Activated CD4-positive, alpha-beta T cell treated with anti-CD3 and anti-CD28 coated beads, Interleukin-2, amount 10 ng/mL, durations not matched to agents 24 days and 14 days (primary cell): Measurements from ENCODE around the gene MAN2B1. TPM values are rescaled to one million over a fixed set of nuclear protein-coding genes. Genes with fewer than 3 reads are reported as not detected.
"Not testable (repeated sequence)": the region's sequence is repeated elsewhere in the genome, so short reads cannot be mapped to it uniquely, and the experiment has no call there.

Source experiments
- DNase-seq: peaks from one replicate; pipeline ENCODE4 v3.0.0; 2022
- H3K27ac Mint-ChIP-seq: one replicate; pipeline ENCODE4 v1.8.0; 2022; ENCODE audit warnings: mild to moderate bottlenecking, mixed read lengths
- H3K27me3 Mint-ChIP-seq: one replicate; pipeline ENCODE4 v1.8.0; 2022; ENCODE audit warnings: mixed read lengths
- H3K36me3 Mint-ChIP-seq: one replicate; pipeline ENCODE4 v1.8.0; 2022; ENCODE audit warnings: low read depth, mild to moderate bottlenecking, mixed read lengths
- H3K4me1 Mint-ChIP-seq: one replicate; pipeline ENCODE4 v1.8.0; 2021; ENCODE audit warnings: mixed read lengths
- H3K4me3 Mint-ChIP-seq: one replicate; pipeline ENCODE4 v1.8.0; 2022; ENCODE audit warnings: mild to moderate bottlenecking, moderate library complexity, mixed read lengths
- H3K9me3 Mint-ChIP-seq: one replicate; pipeline ENCODE4 v1.8.0; 2021; ENCODE audit warnings: mixed read lengths
- intact Hi-C: fragments of 100-400 bp; cut with micrococcal nuclease; formaldehyde crosslinking; loops from one replicate; pipeline ENCODE4 v1.15.1; 2023
- total RNA-seq: library from RNA; stranded (reverse); gene quantifications from 2 replicates; pipeline ENCODE4 v1.2.3, GENCODE V29; 2022

The MAN2B1 gene
- total RNA-seq, 1 donor from 2014 or later, result 136 TPM

DNA sequence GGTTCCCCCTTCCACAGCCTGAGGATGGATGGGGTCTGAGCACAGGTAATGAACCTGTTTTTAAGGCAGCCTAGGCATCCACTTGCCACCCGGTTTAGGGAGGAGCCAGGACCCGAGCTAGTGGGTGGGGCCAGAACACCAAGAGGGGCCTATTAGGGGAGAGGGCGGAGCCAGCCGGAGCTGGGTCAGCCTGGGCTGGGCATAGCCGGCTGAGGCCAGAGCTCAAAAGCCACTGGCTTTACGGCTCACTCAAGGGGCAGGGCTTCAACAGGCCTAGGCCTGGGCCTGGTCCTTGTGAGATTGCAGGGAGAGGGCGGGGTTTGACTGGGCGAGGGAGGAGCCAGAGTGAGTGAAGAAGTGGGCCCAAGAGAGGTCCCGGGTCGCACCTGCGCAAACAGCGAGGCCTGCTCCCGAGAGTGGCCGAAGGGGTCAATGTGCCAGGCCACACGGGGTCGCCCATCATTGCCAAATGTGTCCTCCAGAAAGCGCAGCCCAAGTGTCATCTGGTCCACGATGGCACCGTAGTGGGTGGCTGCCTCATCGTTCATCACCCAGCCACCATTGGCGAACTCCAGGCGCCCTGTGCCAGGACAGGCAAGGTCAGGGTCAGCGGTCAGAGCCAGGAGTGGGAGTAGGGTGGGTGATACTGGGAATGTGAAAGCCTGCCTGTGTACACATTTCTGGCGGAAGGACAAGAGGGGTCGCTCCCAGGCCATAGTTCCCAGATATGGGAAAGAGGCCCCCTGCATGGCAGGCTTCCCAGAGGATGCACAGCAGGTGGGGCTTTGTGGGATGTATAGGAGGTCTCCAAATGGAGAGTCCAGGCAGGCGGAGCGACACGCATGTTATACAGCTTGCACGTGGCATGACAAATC, 1.9 kb downstream of the MAN2B1 start:
- peaks cover 47% of the 10 kb centered on the region for H3K36me3 Mint-ChIP-seq

DNA sequence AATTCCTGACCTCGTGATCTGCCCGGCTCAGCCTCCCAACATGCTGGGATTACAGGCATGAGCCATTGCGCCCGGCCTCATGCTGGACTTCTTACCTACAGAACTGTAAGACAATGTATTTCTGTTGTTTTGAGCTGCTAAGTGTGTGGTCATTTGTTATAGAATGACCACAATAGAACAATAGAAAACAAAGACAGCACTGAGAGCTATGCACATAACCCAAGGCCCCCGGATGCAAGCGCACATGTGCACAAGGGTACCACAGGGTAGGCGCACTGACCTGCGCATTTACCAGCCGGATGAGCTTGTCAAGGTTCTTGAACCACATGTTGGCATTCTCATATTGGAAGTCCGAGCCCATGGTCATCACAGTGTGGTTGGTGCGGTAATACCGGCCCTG, 5.6 kb downstream of the MAN2B1 start:
- no peak overlapping the region for H3K27ac Mint-ChIP-seq
- H3K36me3 Mint-ChIP-seq, result peaks cover 57% of the 10 kb centered on the region
- no peaks in the 10 kb centered on the region for H3K9me3 Mint-ChIP-seq
- DNase-seq, result no peak
- intact Hi-C loops, result no loop called here
- peaks cover 16% of the 10 kb centered on the region for H3K4me1 Mint-ChIP-seq
- H3K4me3 Mint-ChIP-seq, result no peak overlapping the region
- H3K27me3 Mint-ChIP-seq, result no peaks in the 10 kb centered on the region

More for the DNA sequence above, 1.9 kb downstream of the MAN2B1 start:
- H3K27me3 Mint-ChIP-seq, result no peaks in the 10 kb centered on the region
- intact Hi-C loops, result no loop called here
- H3K27ac Mint-ChIP-seq, result peak overlapping the region; percentile 98
- DNase-seq, result no peak
- peak overlapping the region; percentile 92 for H3K4me3 Mint-ChIP-seq
- no peaks in the 10 kb centered on the region for H3K9me3 Mint-ChIP-seq
- peaks cover 40% of the 10 kb centered on the region for H3K4me1 Mint-ChIP-seq

DNA sequence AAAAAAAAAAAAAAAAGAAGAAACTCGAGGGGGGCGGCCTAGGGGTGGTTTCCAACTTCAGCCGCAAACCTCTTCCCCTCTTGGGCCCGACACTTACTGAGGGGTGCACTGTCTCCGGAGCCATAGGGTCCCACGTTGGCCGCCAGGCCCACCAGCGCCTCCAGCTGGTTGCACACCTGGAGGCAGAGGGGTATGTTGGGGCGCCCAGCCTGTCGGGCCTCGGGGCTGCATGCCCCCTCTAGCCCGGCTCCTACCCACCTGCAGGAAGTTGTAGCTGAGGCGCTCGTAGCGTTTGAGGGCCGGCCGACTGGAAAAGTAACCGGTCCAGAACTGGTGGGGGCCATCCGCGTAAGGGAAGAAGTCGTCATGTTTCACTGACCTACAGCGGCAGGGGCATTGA, 8.6 kb downstream of the MAN2B1 start:
- H3K4me3 Mint-ChIP-seq, result no peak overlapping the region
- no peaks in the 10 kb centered on the region for H3K27me3 Mint-ChIP-seq
- intact Hi-C loops, result no loop called here
- H3K9me3 Mint-ChIP-seq, result no peaks in the 10 kb centered on the region
- H3K36me3 Mint-ChIP-seq, result peaks cover 52% of the 10 kb centered on the region
- no peak overlapping the region for H3K27ac Mint-ChIP-seq
- H3K4me1 Mint-ChIP-seq, result peaks cover 2% of the 10 kb centered on the region
- no peak for DNase-seq

DNA sequence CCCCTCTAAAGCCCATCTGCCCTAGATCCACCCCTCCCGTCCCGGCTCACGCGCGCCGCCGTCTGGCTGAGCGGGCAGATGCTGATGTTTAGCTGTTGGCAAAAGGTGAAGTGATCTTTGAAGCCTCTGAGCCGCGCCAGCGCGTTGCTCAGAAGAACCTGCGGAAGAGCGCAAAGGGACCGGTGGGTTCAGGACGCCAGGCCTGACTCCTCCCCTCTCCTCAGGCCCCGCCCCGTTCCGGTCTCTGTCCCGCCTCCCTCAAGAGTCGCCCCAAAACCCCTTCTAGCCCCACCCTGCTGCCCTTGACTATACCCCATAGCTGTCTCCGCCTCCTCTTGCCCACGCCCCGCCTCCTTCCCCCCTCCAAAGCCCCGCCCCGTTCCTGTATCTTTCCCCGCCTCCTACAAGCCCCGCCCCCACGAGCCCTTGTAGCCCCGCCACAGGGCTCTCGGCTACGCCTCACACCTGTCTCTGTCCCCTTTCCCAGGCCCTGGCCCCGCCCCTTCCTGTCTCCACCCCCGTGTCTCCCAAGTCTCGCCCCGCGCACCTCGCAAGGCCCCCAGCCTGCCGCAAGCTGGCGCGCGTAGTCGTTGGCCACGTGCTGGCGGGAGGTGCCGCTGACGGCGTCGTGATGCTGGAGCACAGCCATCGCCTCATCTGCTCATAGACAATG, 9.5 kb downstream of the MAN2B1 start:
- H3K4me3 Mint-ChIP-seq, result no peak overlapping the region
- H3K27me3 Mint-ChIP-seq, result no peaks in the 10 kb centered on the region
- DNase-seq, result no peak
- peaks cover 2% of the 10 kb centered on the region for H3K4me1 Mint-ChIP-seq
- H3K36me3 Mint-ChIP-seq, result peaks cover 51% of the 10 kb centered on the region
- intact Hi-C loops, result no loop called here
- no peak overlapping the region for H3K27ac Mint-ChIP-seq
- H3K9me3 Mint-ChIP-seq, result no peaks in the 10 kb centered on the region

DNA sequence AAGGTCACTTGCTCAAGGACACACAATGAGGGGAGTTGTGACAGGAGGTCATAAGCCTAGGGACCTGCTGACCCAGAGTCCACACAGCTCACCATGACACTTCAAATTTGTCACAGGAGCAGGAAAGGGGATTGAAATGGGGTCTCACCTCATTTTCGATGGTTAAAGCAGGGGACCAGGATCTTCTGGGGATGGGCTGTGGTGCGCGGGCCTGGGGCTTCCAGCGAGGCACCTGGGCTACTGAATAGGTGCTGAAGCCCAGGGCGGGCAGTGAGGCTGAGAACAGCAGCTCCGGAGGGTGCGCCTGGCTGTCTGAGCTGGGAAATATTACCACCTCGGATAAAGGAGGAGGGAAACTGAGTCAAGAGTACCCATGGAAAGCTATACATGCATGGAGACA, 11.0 kb downstream of the MAN2B1 start:
- DNase-seq, result no peak
- Mint-ChIP-seq H3K9me3 (no peaks in the 10 kb centered on the region), H3K4me3 (no peak overlapping the region), H3K27me3 (no peaks in the 10 kb centered on the region), H3K4me1 (peaks cover 2% of the 10 kb centered on the region), H3K27ac (no peak overlapping the region), H3K36me3 (peaks cover 53% of the 10 kb centered on the region)
- intact Hi-C loops, result no loop called here

DNA sequence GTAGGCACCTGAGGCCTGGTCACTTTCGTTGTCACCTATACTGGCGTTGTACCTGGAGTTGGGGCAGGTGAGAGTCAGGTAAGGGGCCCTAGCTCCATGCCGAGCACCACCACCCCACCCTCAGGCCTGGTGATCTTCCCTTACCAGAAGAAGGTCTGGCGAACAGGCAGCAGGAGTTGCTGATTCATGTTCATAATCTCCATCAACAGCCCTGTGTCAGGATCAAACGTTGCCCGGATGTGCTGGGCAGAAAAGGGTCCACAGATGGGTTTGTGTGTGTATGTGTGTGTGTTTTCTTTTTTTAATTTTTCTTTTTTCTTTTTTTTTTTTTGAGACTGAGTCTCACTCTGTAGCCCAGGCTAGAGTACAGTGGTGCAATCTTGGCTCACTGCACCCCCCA, 14.3 kb downstream of the MAN2B1 start:
- Mint-ChIP-seq H3K27ac (no peak overlapping the region), H3K4me3 (no peak overlapping the region), H3K36me3 (peaks cover 56% of the 10 kb centered on the region), H3K9me3 (no peaks in the 10 kb centered on the region), H3K27me3 (no peaks in the 10 kb centered on the region), H3K4me1 (no peaks in the 10 kb centered on the region)
- intact Hi-C loops, result no loop called here
- no peak for DNase-seq

DNA sequence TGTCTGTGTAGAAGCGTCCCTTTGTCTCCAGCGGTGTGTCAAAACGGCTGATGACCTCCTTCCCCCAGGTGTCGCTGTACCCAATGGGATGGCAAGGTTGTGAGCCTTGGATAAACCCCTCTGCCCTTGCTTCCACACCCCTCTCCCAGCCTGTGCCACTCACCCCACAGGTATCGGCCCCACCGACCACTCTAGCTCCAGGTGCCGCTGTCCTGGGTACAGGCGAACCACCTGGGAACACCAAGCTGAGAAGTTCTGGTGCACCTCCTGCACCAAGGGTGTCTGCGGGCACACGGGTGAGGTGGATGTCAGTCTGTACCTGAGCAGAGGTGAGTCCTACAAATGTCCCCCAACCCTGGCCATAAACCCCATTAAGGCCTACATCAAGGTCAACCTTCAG, 16.6 kb downstream of the MAN2B1 start:
- Mint-ChIP-seq H3K4me3 (no peak overlapping the region), H3K4me1 (peaks cover 1% of the 10 kb centered on the region), H3K9me3 (no peaks in the 10 kb centered on the region), H3K27ac (no peak overlapping the region), H3K27me3 (no peaks in the 10 kb centered on the region), H3K36me3 (peaks cover 44% of the 10 kb centered on the region)
- intact Hi-C loops, result no loop called here
- no peak for DNase-seq

DNA sequence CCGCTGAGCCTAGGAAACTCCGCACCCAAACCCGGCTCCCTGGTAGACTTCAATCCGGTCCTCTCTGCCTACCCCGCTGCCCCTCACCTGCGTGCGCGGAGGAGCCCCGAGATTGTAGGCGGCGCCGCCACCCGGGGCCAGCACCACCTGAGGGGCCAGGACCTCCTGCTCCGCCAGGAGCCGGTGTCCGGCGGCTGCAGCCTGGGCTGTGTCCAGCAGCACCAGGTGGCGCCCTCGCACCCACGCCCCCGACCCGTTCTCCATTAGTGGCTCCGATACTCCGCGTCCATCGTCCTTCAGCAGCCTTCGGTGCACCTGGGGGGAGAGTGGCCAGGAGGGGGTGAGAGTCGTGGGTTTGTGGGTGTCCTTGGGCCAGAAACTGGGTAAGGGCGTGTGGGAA, 18.5 kb downstream of the MAN2B1 start:
- Mint-ChIP-seq H3K27ac (no peak overlapping the region), H3K9me3 (no peaks in the 10 kb centered on the region), H3K4me1 (peaks cover 1% of the 10 kb centered on the region), H3K4me3 (no peak overlapping the region), H3K27me3 (no peaks in the 10 kb centered on the region), H3K36me3 (peaks cover 44% of the 10 kb centered on the region)
- no peak for DNase-seq
- intact Hi-C loops, result no loop called here

DNA sequence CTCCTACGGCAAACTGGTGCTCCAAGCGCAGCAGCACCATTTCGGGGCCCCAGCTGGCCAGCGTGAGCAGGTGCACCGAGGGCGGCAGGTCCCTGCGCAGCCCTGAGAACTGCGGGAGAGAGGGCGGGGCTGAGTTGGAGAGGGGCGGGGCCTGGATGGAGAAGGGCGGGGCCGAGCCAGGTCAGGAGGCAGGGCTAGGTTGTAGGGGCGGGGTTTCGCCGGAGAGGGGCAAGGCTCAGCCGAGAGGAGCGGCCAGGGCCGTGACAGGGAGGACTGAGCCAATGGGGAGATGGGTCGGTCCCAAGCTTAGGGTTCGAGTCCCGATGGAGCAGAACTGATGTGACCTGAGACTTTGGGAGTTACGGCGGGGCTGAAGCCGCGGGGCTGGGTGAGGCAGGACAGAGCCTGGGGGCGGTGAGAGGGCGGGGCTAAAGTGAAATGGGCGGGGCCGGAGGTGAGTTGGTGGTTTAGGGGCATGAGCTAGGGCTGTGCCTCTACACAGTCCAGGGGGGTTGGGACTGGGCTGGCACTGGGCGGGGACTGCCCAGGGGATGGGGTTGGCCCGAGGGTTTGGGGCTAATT, 19.0 kb downstream of the MAN2B1 start:
- Mint-ChIP-seq H3K27me3 (no peaks in the 10 kb centered on the region), H3K36me3 (peaks cover 44% of the 10 kb centered on the region), H3K9me3 (no peaks in the 10 kb centered on the region), H3K27ac (no peak overlapping the region), H3K4me1 (peaks cover 1% of the 10 kb centered on the region), H3K4me3 (no peak overlapping the region)
- DNase-seq, result peak; percentile 75
- intact Hi-C loops, result no loop called here

DNA sequence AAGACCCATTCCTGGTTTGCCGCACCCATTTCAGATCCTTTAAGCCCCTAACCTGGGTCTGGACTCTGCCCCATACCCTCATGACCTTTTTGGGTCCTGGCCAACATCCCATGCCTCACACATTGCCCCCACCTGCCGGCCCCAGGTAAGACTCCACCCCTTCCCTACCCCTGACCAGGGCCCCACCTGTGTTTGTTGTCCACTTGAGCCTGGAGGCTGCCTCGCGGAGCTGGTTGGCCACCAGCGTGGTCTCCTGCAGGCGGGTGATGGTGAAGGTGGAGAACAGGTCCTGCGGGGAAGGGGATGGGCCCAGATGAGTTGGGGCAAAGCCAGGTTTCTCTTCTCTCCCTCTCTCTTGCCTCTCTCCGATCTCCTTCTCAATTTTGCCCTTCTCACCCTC, 19.5 kb downstream of the MAN2B1 start:
- no peak for DNase-seq
- no peaks in the 10 kb centered on the region for H3K27me3 Mint-ChIP-seq
- H3K4me3 Mint-ChIP-seq, result no peak overlapping the region
- H3K27ac Mint-ChIP-seq, result no peak overlapping the region
- no peaks in the 10 kb centered on the region for H3K9me3 Mint-ChIP-seq
- peaks cover 44% of the 10 kb centered on the region for H3K36me3 Mint-ChIP-seq
- peaks cover 1% of the 10 kb centered on the region for H3K4me1 Mint-ChIP-seq
- intact Hi-C loops, result no loop called here

DNA sequence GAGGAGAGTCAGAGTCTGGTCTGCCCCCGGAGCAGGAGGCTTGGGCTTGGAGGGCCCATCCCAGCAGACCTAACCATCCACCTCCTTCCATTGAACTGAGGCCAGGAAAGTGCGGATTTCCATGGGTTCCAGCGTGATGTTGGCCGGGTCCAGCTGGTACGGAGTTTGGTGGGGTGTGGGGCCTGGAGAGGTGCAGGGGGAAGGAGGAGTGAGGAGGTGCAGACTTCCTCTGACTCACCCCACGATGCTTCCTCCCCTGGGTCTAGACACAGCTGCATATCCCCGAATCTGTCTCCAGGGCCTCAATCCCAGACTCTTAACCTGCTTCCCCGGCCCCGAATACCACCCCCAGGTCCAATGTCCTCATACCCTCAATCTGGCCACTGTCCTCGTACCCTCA, 20.0 kb downstream of the MAN2B1 start:
- peaks cover 1% of the 10 kb centered on the region for H3K4me1 Mint-ChIP-seq

DNA sequence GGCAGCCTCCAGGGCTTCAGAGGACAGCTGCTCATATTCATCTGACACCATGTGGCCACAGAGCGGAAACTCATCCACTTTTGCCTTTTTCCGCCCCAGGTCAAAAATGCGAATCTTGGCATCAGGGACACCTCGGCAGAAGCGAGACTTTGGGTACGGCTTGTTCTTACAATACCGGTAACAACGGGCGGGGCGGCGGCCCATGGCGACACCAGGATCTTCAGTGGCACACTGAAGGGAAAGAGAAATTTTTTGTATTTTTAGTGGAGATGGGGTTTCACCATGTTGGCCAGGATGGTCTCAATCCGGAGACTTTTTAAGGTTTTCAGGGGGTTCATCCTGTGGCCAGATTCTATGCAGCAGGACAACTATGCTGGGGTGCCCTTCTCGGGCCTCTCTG, 22.8 kb downstream of the MAN2B1 start:
- H3K4me1 Mint-ChIP-seq, result peaks cover 10% of the 10 kb centered on the region
- H3K36me3 Mint-ChIP-seq, result peaks cover 32% of the 10 kb centered on the region
- H3K27me3 Mint-ChIP-seq, H3K9me3 Mint-ChIP-seq, H3K4me3 Mint-ChIP-seq, intact Hi-C loops, DNase-seq, H3K27ac Mint-ChIP-seq: not testable (repeated sequence)

More for the DNA sequence above, 20.0 kb downstream of the MAN2B1 start:
- Mint-ChIP-seq H3K27ac (no peak overlapping the region), H3K9me3 (no peaks in the 10 kb centered on the region), H3K4me3 (no peak overlapping the region), H3K27me3 (no peaks in the 10 kb centered on the region), H3K36me3 (peaks cover 40% of the 10 kb centered on the region)
- intact Hi-C loops, result no loop called here
- DNase-seq, result no peak

DNA sequence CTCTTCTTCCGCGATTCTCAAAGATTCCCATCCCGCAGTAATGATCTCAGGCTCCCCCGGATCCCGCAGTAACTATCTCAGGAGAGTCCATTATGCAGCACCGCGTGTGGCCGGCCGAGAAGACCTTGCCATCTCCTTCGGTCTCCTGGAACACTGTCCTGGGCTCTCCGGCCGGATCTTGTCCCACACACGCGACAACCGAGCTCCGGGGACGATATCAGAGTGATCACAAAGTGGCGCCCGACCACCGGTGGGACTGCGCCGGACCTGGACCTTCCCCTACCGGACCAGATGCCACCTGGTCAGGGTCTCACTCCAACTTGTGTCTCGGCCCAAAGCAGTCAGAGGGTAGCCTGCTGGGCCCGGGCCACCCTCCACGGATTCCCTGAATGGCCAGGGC, 24.0 kb downstream of the MAN2B1 start:
- Mint-ChIP-seq H3K36me3 (peaks cover 25% of the 10 kb centered on the region), H3K4me1 (peaks cover 10% of the 10 kb centered on the region), H3K9me3 (no peaks in the 10 kb centered on the region), H3K27me3 (no peaks in the 10 kb centered on the region), H3K4me3 (no peak overlapping the region), H3K27ac (no peak overlapping the region)
- intact Hi-C loops, result no loop called here
- no peak for DNase-seq

DNA sequence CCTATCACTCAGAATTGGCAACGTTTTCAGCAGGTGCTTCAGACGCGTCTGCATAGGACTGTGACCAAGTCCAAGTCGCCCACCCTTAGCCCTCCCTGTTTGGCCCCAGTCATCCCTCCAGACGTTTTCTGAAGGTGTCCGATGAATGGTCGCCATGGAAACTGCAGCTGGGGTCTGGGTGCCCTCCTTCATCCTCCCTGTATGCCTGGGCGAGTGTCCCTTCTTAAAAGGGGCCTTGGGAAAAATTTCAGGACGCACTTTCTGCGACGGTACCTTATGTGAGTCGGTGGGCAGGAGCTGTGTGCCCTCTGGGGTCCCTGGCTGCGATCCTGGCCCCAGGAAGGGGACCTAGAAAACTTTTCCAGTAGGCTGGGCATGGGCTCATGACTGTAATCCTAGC, 25.1 kb downstream of the MAN2B1 start:
- H3K36me3 Mint-ChIP-seq, result peaks cover 23% of the 10 kb centered on the region
- H3K27me3 Mint-ChIP-seq, result no peaks in the 10 kb centered on the region
- intact Hi-C loops, result loop anchor here (2.0 kb wide), 1 partner anchor 25 kb away; the partner anchor contains the start of genes MAN2B1 and WDR83
- no peak for DNase-seq
- peaks cover 9% of the 10 kb centered on the region for H3K4me1 Mint-ChIP-seq
- no peak overlapping the region for H3K4me3 Mint-ChIP-seq
- H3K9me3 Mint-ChIP-seq, result no peaks in the 10 kb centered on the region
- no peak overlapping the region for H3K27ac Mint-ChIP-seq
